HUES48 (cell line): ENCODE data around the gene ITK.
"Not testable (repeated sequence)": the region's sequence is repeated elsewhere in the genome, so short reads cannot be mapped to it uniquely, and the experiment has no call there.

Experiments
- H3K27ac ChIP-seq: one replicate; pipeline ENCODE4 v1.7.0; 2013; ENCODE audit warnings: low read depth, low read length, inconsistent platforms
- H3K27me3 ChIP-seq: 2 replicates; pipeline ENCODE4 v1.6.1; 2013; ENCODE audit warnings: mild to moderate bottlenecking, low read length; ENCODE audit not compliant: control insufficient read depth, insufficient read depth
- H3K36me3 ChIP-seq: 2 replicates; pipeline ENCODE4 v1.6.1; 2013; ENCODE audit warnings: low read length; ENCODE audit not compliant: control insufficient read depth, insufficient read depth
- H3K4me1 ChIP-seq: 2 replicates; pipeline ENCODE4 v1.6.1; 2013; ENCODE audit warnings: mild to moderate bottlenecking, low read length; ENCODE audit not compliant: control insufficient read depth, insufficient read depth
- H3K4me3 ChIP-seq: 2 replicates; pipeline ENCODE4 v1.5.1; 2013; ENCODE audit warnings: mild to moderate bottlenecking, low read depth, low read length
- H3K9ac ChIP-seq: 2 replicates; pipeline ENCODE4 v1.6.1; 2013; ENCODE audit warnings: mild to moderate bottlenecking, low read depth, low read length, moderate library complexity
- H3K9me3 ChIP-seq: 2 replicates; pipeline ENCODE4 v1.6.1; 2013; ENCODE audit warnings: low read length; ENCODE audit not compliant: control insufficient read depth, insufficient read depth

ITK gene

DNA sequence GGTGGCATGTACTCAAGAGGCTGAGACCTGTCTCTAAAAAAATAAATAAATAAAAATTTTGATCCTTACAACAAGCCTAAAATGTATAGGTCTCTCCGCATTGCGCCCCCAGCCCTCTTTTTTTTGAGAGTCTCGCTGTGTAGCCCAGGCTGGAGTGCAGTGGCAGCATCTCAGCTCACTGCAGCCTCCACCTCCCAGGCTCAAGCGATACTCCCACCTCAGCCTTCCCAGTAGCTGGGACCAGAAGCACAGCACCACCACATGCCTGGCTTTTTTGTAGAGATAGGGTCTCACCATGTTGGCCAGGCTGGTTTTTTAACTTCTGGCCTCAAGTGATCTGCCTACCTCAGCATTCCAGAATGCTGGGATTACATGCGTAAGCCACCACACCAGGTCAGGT, 12.4 kb upstream of the ITK start:
- Histone ChIP-seq H3K36me3 (no peaks in the 10 kb centered on the region), H3K9me3 (no peaks in the 10 kb centered on the region), H3K27ac (no peak overlapping the region), H3K4me1 (no peaks in the 10 kb centered on the region), H3K9ac (no peak overlapping the region), H3K27me3 (no peaks in the 10 kb centered on the region), H3K4me3 (no peak overlapping the region)

DNA sequence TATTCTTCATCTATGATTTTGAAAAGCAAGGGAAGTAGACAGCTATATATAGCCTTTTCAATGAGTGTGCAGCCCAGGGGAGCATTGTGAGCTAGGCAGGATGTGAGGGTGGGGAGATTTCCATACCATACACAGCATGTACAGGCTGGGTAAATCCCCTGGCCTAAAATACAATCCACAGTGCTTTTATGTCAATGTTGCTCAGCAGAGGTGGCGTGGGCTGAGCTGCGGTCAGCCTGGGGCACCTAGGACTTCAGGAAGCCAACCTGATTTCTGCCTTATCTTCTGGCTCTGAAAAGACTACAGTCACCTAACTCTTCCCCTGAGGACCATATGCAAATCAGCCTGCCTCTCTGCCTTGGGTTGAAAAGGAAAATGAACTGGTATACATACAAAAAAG, 8.2 kb upstream of the ITK start:
- H3K9me3 ChIP-seq, result no peaks in the 10 kb centered on the region
- no peaks in the 10 kb centered on the region for H3K4me1 ChIP-seq
- H3K4me3 ChIP-seq, result no peak overlapping the region
- no peak overlapping the region for H3K9ac ChIP-seq
- no peaks in the 10 kb centered on the region for H3K36me3 ChIP-seq
- H3K27ac ChIP-seq, result no peak overlapping the region
- no peaks in the 10 kb centered on the region for H3K27me3 ChIP-seq

DNA sequence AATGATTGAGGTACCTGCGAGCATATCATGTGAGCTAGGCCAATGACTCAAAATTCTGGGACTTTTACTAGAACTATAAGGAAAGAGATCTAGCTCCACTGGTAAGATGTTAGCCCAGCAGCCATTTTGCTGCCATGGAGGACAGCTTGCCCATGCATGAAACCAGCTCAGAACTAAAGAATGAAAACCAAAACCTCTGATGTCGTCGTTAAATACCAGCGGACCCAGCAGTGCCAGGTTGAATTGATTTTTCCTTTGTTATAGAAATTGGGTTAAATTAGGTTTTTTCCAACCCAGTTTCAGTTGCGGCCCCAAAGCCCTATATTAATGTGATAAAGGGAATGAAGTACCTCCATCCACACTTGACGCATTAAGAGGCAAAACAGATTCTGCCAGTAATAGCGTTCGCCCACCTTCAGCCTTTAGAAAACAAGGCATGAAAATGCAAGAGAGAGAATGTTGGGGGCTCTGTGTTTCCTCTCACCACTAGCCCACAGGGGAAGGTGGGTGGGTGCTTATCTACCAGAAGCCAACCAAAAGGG, 5.5 kb upstream of the ITK start:
- no peak overlapping the region for H3K4me3 ChIP-seq
- no peaks in the 10 kb centered on the region for H3K4me1 ChIP-seq
- no peaks in the 10 kb centered on the region for H3K9me3 ChIP-seq
- H3K9ac ChIP-seq, result no peak overlapping the region
- no peak overlapping the region for H3K27ac ChIP-seq
- no peaks in the 10 kb centered on the region for H3K36me3 ChIP-seq
- H3K27me3 ChIP-seq, result no peaks in the 10 kb centered on the region

DNA sequence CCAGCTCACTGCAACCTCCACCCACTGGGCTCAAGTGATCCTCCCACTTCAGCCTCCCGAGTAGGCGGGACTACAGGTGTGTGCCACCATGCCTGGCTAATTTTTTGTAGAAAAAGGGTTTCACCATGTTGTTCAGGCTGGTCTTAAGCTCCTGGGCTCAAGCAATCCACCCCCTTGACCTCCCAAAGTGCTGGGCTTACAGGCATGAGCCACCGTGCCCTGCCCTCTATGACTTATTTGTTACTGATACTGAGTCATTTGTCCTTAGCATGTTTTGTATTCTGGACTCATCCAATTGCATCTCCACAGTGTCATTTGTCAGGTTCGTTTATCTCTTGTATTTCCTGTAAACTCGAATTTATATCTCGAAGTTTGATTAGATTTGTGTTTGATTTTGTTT, 2.7 kb upstream of the ITK start:
- Histone ChIP-seq H3K9me3 (no peaks in the 10 kb centered on the region), H3K4me3 (no peak overlapping the region), H3K36me3 (no peaks in the 10 kb centered on the region), H3K9ac (no peak overlapping the region), H3K27ac (no peak overlapping the region), H3K4me1 (no peaks in the 10 kb centered on the region), H3K27me3 (peaks cover 10% of the 10 kb centered on the region; the same call in 1 of the 2 replicates)

DNA sequence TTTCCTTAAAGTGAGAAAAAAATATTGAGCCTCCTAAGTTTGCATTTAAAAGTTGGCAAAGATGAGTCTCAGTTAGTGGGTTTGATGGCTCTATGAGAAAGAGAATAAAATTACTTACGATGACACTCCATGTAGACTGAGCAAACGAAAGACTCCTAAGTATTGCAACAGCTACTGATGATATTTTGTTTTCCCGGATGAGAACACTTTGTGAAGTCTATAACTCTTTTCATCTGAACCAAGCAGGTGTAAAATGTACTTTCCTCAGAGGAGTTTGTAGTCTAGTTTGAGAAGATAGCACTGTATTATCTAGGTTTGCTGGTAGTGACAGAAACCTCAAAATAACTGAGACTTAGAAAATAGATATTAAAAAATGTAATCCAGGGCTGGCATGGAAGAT, 1.7 kb upstream of the ITK start:
- H3K9ac ChIP-seq, result no peak overlapping the region
- H3K4me3 ChIP-seq, result no peak overlapping the region
- H3K36me3 ChIP-seq, result no peaks in the 10 kb centered on the region
- no peaks in the 10 kb centered on the region for H3K4me1 ChIP-seq
- no peak overlapping the region for H3K27ac ChIP-seq
- peaks cover 15% of the 10 kb centered on the region; the same call in 1 of the 2 replicates for H3K27me3 ChIP-seq
- H3K9me3 ChIP-seq, result no peaks in the 10 kb centered on the region

DNA sequence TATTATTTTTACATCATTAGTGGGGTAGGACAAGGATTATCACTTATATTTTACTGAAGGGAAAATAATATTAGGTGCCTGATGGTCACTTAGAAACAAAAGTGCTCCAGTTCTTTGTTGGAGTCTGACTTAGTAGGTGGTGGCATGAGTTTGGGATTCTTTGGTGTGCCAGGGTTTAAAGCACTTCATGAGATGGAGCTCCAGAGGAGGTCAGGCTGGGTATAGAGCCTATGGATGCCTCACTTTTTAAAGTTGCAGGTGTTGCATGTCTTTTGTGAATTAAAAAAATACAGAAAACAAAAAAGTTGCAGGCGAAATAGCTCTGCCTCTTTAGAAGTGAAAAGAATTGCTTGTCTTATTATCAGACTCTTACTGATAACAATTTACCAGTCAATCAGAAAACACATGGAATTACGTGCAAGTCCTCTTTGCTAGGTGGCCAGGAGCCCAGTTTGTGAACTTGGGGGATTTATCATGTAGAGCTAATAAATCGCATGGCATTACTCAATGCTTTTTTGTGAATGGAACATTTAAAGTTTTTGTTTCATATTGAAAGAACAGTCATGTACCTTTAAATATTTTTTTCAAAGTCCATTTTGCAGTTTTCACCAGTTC, 1.6 kb downstream of the ITK start:
- Histone ChIP-seq H3K4me1 (no peaks in the 10 kb centered on the region), H3K4me3 (no peak overlapping the region), H3K27me3 (peaks cover 46% of the 10 kb centered on the region), H3K9ac (no peak overlapping the region), H3K27ac (no peak overlapping the region), H3K36me3 (no peaks in the 10 kb centered on the region), H3K9me3 (no peaks in the 10 kb centered on the region)

DNA sequence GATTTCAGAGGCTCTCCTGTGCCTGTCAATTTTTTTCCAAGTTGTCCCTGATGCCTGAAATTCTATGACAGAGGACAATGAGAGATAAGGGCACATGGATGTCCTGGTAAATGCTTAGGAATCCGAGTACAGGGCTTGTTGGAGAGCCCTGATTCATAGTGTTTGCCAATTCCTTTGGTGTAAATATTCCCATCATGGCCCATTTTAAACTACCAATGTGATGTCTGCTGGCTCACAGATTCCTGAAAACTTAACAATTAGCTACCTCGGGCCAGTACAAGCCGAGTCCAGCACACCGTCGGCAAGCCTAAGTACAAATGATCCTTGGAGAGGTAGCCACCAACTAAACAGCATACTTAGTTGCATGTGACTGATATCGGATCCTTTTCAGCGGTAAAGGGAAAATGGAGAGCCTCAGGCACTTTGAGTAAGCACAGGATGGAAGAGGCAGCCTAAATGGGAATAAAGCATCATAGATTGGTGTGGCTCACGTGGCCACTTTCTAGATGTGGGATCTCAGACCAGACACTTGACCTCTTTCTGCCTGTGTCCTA, 3.6 kb downstream of the ITK start:
- Histone ChIP-seq H3K9me3 (no peaks in the 10 kb centered on the region), H3K4me3 (no peak overlapping the region), H3K4me1 (no peaks in the 10 kb centered on the region), H3K9ac (no peak overlapping the region), H3K27me3 (peaks cover 64% of the 10 kb centered on the region), H3K36me3 (no peaks in the 10 kb centered on the region), H3K27ac (no peak overlapping the region)

DNA sequence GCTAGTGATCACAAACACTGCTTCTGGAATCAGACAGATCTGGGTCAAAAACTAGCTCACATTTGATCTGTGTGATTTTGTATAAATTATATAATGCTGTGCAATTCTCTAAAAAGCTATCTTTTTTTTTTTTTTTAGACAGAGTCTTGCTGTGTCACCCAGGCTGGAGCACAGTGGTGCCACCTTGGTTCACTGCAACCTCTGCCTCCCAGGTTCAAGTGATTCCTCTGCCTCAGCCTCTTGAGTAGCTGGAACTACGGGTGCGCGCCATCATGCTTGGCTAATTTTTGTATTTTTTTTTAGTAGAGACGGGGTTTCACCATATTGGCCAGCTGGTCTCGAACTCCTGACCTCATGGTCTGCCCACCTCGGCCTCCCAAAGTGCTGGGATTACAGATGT, 4.5 kb downstream of the ITK start:
- not testable (repeated sequence) for H3K4me3 ChIP-seq, H3K27ac ChIP-seq

DNA sequence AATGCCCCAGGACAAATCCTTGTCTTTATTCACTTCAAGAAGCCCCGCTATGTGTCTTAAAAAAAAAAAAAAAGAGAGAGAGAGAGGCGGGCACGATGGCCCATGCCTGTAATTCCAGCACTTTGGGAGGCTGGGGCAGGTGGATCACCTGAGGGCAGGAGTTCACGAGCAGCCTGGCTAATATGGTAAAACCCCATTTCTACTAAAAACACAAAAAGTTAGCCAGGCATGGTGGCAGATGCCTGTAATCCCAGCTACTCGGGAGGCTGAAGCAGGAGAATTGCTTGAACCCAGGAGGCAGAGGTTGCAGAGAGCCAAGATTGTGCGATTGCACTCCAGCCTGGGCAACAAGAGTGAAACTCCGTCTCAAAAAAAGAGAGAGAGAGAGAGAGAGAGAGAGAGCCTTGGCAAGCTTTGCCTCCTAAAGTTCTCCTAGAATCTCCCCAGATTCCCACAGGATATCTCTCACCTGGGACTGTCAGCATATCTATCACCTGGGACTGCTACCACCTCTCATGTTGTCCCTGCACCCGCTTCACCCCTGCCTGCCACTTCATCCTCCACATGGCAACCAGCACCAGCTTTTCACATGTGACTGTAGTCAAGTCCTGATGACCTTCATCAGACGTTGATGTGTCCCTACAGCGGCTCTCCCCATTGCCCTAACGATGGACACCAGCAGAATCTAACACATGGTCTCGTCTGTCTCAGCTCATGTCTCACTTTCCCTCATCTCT, 5.8 kb downstream of the ITK start:
- Histone ChIP-seq H3K4me3 (no peak overlapping the region), H3K27ac (no peak overlapping the region), H3K36me3 (no peaks in the 10 kb centered on the region), H3K27me3 (peaks cover 81% of the 10 kb centered on the region), H3K4me1 (no peaks in the 10 kb centered on the region), H3K9ac (no peak overlapping the region), H3K9me3 (no peaks in the 10 kb centered on the region)

More for the DNA sequence above, 4.5 kb downstream of the ITK start:
- peaks cover 74% of the 10 kb centered on the region for H3K27me3 ChIP-seq
- not testable (repeated sequence) for H3K36me3 ChIP-seq, H3K9ac ChIP-seq, H3K4me1 ChIP-seq, H3K9me3 ChIP-seq

DNA sequence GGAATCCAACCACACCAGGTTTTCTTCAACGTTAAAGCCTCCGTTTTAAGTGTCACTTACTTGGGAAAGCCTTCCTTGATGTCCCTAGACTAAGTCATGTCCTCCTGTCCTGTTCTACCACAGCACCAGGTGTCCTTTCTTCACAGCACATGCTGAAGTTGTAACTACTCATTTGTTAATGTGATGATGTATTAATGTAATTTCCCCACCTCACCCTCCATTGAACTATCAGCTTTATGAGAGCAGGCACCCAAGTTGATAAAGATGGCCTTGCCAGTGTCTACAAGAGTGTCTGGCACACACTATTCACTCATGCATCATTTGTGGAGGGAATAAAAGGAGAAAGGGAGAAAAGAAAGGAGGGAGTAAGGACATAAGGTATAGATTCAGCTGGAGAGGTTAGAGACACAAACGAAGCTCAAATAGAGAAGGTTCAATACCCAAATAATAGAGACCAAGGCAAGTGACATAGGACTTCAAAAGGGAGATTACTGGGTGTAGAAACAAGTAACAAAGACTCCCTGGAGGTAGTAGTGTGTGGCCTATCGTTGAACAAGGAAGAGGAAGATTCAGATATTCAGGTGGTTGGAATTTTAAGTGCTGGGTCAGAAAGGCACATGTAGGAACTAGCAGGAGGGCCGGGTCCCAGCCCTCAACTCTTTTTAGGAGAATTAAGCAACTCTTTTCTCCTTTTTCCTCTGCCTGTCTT, 6.6 kb downstream of the ITK start:
- no peaks in the 10 kb centered on the region for H3K36me3 ChIP-seq
- H3K27ac ChIP-seq, result no peak overlapping the region
- peaks cover 78% of the 10 kb centered on the region for H3K27me3 ChIP-seq
- no peak overlapping the region for H3K4me3 ChIP-seq
- H3K9ac ChIP-seq, result no peak overlapping the region
- H3K4me1 ChIP-seq, result no peaks in the 10 kb centered on the region
- no peaks in the 10 kb centered on the region for H3K9me3 ChIP-seq

DNA sequence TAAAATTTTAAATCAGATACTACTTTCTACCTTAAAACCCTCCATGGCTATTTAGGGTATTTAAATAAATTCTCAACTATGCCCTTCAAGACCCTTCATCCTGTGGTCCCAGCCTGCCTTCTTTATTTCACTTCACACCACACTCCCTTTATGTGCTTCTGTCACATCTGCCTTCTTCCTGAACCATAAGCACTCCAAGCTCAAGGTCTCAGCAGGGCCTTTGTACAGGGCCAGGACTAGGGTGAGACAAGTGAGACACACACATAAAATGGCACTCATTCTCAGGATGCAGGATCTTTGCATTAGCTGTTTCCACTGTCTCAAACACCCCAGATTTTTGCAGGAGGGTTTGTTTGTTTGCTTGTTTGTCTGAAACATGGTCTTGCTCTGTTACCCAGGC, 7.6 kb downstream of the ITK start:
- H3K9me3 ChIP-seq, result no peaks in the 10 kb centered on the region
- H3K27ac ChIP-seq, result no peak overlapping the region
- peaks cover 74% of the 10 kb centered on the region for H3K27me3 ChIP-seq
- H3K4me3 ChIP-seq, result no peak overlapping the region
- H3K9ac ChIP-seq, result no peak overlapping the region
- no peaks in the 10 kb centered on the region for H3K36me3 ChIP-seq
- H3K4me1 ChIP-seq, result no peaks in the 10 kb centered on the region
